Stimulated activated CD4-positive, alpha-beta T cell treated with anti-CD3 and anti-CD28 coated beads, Interleukin-12 subunit alpha, Interleukin-12 subunit beta, amount 100 ng/mL, for 24 hours (primary cell): ENCODE results near the gene ROR2.
"Not testable (repeated sequence)": the region's sequence is repeated elsewhere in the genome, so short reads cannot be mapped to it uniquely, and the experiment has no call there.

Source experiments
- DNase-seq, 2 experiments: peaks; one replicate each; pipeline ENCODE4 v3.0.0-alpha.2; 2020; ENCODE audit warnings: low read depth in 2 of 2

Gene ROR2

GRCh38 chr9:91798273-91799112 lies 151.5 kb downstream of the ROR2 start:
- DNase-seq: peak in 1 of 2 experiments; percentile 19

GRCh38 chr9:91797517-91797916 lies 152.5 kb downstream of the ROR2 start:
- DNase-seq: not testable (repeated sequence)

- not testable (repeated sequence) for DNase-seq
Observed at GRCh38 chr9:91796516-91796915, 153.5 kb downstream of the ROR2 start.

DNA sequence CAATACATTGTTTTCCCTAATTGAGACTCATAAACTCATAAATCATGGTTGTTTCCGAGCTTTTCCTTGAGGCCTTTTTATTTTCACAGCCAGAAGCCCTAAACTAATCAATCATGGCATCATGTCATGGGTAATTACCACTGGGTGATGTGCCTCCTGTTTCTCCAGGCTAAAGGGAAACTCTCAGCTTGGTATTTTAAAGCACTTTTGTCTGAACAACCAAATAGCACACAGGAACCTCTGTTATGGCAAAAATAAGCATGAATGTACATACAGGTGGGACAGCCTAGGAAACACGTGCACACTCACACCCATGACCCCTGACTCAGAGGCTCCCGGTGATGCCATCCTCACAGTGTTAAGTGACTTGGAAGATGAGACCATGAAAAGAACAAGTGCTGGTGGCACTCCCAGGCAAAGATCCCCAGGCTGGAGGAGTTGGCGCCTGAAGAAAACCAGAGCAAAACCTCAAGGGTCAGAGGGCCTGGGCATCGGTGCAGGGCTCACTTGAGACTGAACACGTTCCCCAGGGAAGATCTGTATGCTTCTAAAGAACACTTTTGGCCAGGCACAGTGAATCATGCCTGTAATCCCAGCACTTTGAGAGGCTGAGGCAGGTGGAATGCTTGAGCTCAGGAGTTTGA lies 154.3 kb downstream of the ROR2 start:
- no peak for DNase-seq

DNA sequence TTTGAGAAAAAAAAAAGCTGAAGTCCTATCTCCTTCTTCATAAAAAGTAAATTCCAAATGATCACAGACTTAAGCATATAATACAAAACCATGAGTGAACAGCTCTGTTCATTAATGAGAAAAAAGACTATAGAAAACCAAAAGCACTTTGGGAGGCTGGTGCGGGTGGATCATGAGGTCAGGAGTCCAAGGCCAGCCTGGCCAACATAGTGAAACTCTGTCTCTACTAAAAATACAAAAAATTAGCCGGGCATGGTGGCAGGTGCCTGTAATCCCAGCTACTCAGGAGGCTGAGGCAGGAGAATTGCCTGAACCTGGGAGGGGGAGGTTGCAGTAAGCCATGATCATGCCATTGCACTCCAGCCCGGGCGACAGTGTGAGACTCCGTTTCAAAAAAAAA lies 156.7 kb downstream of the ROR2 start:
- DNase-seq: not testable (repeated sequence)

DNA sequence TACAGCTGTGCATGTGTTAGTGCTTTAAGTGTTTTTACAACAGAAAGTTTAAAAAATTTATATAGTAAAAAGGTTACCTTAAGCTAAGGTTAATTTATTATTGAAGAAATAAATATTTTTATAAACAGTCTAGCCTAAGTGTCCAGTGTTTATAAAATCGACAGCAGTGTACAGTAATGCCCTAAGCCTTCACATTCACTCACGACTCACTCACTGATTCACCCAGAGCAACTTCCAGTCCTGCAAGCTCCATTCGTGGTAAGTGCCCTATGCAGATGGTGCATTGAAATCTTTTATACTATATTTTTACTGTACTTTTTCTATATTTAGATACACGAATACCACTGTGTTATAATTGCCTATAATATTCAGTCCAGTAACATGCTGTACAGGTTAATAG lies 159.1 kb downstream of the ROR2 start:
- no peak for DNase-seq

GRCh38 chr9:91789941-91790340 lies 160.1 kb downstream of the ROR2 start:
- no peak for DNase-seq

GRCh38 chr9:91787931-91788330 lies 162.1 kb downstream of the ROR2 start:
- DNase-seq: no peak

- DNase-seq: no peak
Observed at GRCh38 chr9:91786132-91786896, 163.7 kb downstream of the ROR2 start.

- no peak for DNase-seq
Observed at GRCh38 chr9:91785447-91785842, 164.6 kb downstream of the ROR2 start.

- no peak for DNase-seq
Observed at GRCh38 chr9:91784673-91785446, 165.2 kb downstream of the ROR2 start.

DNA sequence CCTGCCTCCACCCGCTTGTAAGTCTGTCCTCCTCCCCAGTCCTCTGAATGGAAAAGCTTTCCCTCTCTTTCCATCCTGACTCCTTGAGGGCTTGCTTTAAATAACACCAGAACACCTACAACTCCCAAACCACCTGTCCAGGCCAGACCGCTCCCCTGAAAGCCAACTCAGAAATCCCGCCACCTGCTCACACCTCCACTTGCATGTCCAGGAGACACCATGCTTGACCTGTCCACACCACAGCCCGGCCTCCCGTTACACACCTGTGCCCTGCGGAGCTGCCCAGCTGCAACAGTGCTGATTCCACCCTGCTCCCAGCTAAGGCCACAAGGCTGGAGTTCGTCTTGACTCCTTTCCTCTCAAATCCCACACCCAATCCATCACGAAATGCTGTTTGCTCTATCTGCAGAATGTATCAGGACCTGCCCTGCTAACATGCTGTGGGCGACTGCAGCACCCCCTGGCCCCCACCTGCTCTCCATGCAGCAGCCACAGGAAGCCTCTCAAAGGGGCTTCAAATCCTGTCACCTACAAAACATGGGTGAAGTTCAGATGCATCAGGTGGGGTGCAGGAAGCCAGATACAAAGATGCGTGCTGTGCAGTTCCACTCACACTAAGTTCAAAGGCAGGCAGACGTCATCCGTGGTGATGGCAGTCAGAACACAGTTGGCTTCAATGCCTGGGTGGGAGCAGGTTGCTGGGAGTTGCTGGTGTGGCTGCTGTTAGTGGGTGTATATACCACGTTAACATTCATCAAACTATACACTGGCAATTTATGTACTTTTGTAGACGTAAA lies 166.0 kb downstream of the ROR2 start:
- DNase-seq: no peak

GRCh38 chr9:91783411-91783810 lies 166.6 kb downstream of the ROR2 start:
- no peak for DNase-seq

GRCh38 chr9:91782708-91783214 lies 167.3 kb downstream of the ROR2 start:
- DNase-seq: no peak

- no peak for DNase-seq
Observed at GRCh38 chr9:91781906-91782305, 168.1 kb downstream of the ROR2 start.

DNA sequence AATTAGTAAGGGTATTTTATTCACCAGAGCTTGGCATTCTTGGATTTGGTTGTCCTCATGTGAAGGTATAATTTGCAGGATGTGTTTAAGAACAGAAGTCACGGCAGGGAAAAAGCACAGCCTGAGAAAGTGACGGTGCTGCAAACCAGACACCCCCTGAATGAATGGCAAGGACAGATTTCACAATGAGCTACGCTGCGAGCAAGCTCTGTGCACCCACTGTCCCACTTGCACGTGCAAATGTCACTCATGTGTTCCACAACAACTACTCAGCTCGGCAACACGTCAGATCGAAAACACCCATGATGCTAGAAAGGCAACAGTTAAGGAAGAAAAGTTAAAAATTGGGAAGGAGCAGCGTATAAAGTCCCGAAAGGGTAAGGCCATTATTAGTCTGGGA lies 168.9 kb downstream of the ROR2 start:
- no peak for DNase-seq

DNA sequence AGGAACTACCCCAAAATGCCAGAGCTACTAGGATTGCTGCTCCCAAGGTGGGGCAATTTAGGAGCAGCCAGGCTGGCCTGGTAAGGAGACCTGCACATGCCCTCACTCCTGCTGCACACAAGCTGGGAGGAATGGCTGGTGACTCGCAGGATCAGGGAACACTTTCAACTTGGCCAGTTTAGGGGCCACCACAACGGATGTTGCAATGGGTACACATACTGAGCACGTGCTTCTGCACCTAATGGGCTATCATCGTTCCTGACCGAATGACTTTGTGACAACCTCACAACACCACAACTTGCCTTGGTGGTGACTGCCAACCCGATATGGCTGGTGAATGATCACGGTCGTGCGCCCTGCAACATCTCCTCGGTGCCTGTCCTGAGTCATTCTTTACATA lies 172.0 kb downstream of the ROR2 start:
- DNase-seq: no peak

- no peak for DNase-seq
Observed at GRCh38 chr9:91777292-91777830, 172.7 kb downstream of the ROR2 start.

- DNase-seq: no peak
Observed at GRCh38 chr9:91776409-91777291, 173.4 kb downstream of the ROR2 start.

DNA sequence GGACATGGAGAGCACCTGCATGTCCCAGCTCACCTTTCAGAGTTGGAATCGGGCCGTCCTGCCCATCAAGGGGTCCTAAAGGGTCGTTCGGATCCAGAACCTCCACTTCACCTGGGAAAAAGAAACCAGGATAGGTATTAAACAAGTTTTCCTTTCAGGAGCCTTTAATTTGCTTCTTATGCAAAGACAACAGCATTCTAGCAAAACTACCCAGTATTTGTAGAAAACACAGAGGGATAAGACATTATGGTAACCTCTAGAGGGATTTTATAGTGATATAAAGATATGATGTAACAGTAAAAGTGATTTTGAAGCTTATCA lies 174.4 kb downstream of the ROR2 start:
- no peak for DNase-seq
